Omental fat pad (tissue), 4 donors: ENCODE results near the gene EVX2. TPM values are rescaled to one million over a fixed set of nuclear protein-coding genes. Genes with fewer than 3 reads are reported as not detected.

Source experiments
- ATAC-seq: fragments of 150-250 bp; one replicate; pipeline ENCODE4 v1.9.1; 2016; ENCODE audit warnings: mild to moderate bottlenecking, moderate library complexity; ENCODE audit not compliant: low FRiP score
- DNase-seq: peaks from one replicate; pipeline ENCODE4 v3.0.0-alpha.2; 2019; ENCODE audit warnings: low spot score
- total RNA-seq, 4 donors: library from RNA; depleted of rRNA; stranded (reverse); fragments of >200 nt; gene quantifications; one replicate each; pipeline ENCODE4 v1.1.0, GENCODE V29; 2016
- TF ChIP-seq, protein P1 (sequence below), 3 donors: fragments of 450-650 bp; IDR thresholded peaks; one replicate each; pipeline ENCODE4 v1.5.1; 2016 to 2017; ENCODE audit warnings: antibody characterized with exemption in 3 of 3, mild to moderate bottlenecking in 3 of 3, moderate library complexity in 2 of 3

The EVX2 gene
- total RNA-seq, 4 donors from 2014 or later = not detected

DNA sequence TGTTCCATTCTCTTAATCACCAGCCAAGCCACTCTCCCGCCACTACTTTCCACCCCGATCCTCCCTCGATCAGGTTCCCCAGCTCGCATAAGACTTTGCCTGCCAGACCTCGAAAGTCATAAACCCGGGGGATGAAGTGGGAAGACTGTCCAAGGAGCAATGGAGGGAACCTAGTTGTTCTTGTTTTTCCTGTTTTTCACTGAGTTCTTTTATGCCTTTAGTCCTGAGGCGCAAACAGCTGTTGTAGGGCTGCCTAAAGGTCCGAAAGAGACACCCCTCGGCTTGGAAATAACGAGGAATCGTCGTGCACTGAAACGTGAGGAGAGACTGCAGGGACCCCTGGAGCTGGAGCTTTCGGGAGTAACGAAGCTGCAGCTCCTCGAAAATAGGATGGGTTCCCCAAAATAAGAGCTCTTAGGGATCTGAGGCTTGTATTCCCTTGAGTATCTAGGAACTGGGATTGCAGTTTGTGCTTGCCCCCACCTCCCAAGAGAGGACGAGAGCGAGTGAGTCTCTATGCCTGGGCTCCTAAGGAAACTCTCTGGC lies 14.1 kb upstream of the EVX2 start:
- no peak for DNase-seq
- TF ChIP-seq, protein P1, sequence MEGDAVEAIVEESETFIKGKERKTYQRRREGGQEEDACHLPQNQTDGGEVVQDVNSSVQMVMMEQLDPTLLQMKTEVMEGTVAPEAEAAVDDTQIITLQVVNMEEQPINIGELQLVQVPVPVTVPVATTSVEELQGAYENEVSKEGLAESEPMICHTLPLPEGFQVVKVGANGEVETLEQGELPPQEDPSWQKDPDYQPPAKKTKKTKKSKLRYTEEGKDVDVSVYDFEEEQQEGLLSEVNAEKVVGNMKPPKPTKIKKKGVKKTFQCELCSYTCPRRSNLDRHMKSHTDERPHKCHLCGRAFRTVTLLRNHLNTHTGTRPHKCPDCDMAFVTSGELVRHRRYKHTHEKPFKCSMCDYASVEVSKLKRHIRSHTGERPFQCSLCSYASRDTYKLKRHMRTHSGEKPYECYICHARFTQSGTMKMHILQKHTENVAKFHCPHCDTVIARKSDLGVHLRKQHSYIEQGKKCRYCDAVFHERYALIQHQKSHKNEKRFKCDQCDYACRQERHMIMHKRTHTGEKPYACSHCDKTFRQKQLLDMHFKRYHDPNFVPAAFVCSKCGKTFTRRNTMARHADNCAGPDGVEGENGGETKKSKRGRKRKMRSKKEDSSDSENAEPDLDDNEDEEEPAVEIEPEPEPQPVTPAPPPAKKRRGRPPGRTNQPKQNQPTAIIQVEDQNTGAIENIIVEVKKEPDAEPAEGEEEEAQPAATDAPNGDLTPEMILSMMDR (IDR thresholded peaks at IDR 0.05) = no peak
- ATAC-seq = no peak

DNA sequence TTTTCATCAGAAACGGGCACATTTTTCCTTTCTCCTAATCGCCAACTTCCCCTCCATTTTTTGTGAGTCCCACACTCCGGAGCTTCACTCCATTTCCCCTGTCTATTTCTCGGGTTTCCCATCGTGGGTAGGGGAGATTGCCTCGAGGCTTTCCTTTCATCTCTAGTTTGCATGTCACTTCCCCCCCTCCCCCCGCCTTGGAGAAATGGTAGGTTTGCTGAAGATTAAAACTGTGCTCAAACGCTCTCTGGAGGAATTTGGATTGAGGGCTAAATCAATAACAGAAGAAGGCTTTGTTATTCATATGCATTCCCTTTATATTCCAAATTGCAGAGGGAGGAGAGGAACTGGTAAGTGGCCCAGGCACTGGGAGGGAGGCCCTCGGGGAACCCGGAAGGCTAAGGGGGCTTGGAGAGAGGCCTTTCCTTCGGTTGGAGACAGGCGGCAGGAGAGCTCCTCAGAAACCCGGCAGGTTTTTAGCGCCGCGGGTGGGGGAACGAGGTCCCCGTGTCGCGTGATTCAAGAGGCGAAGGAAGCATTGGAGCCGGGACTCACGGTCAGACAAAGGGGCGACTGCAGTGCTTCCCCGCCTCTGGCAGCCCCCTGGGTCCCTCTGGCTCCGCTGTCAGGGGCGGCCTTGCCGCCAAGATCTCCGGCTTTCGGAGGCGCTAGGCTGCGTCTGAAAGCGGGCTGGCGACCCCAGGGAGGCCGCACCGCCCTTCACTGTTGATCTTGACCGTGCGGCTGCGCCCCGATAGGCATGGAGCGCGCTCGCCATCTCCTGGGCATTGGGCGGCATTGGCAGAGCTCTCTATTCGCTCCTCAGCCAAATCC lies 13.4 kb upstream of the EVX2 start:
- no peak for DNase-seq
- TF ChIP-seq, protein P1 (IDR thresholded peaks at IDR 0.05) = no peak

DNA sequence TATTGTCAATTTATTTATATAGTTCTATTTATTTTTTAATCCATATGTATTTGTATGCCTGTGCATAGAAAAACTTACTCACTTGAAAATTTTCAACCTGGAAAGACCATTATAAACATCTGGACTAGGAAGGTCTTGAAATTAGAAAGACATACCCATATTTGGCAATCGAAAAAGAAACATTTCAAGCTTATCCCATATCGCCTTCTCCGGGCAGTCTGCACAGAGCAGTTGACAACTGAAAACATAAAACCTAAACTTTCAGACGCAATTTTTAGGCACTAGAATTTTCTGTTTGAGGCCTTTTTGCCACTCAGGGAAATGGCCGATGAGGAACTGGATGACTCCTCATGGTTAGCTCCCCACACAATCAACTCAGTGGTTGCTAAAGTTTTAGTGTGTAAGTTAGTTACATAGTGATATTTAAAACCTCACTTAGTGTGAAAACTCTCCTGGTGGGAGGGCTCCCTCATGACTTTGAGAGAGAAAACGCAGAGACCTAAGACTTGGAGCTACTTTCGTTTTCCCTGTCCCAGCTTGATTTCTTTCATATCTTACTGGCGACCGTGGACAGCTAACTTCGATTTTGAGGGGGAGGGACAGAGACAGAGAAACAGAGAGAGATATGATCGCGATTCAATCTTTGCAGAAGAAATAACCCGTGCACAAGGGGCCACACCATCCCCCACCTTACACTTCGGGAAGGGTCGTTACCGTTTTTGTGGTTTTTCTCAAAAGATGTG lies 12.7 kb upstream of the EVX2 start:
- DNase-seq (no peak), ATAC-seq (no peak)
- TF ChIP-seq, protein P1 (IDR thresholded peaks at IDR 0.05) = no peak

More for the DNA sequence above, 13.4 kb upstream of the EVX2 start:
- ATAC-seq = peak; percentile 82

DNA sequence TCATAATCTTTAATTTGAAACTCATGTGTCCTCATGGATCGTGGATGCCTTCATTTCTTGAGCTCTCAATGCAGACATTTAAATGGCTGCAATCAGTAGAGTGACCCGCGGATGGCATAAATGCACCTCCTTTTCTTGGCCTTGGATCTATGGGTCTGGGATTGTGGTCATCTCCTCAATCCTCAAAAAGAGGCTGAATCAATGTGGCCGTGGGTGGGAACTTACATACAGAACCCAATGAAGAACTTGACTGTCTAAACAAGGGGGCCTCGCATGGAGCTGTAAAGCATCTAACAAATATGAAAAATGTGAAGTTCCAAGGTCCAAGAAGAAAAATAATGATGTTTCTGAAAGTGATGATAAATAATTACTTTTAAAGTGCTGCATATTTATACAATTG lies 11.7 kb upstream of the EVX2 start:
- TF ChIP-seq, protein P1 (IDR thresholded peaks at IDR 0.05) = no peak
- ATAC-seq (no peak), DNase-seq (no peak)

DNA sequence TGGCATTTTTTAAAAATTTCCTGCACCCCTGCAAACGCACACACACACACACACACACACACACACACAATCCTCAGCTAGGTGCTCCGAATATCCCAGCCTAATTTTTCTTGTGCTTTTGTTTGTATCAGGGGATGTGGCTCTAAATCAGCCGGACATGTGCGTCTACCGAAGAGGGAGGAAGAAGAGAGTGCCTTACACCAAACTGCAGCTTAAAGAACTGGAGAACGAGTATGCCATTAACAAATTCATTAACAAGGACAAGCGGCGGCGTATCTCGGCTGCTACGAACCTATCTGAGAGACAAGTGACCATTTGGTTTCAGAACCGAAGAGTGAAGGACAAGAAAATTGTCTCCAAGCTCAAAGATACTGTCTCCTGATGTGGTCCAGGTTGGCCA lies 10.6 kb upstream of the EVX2 start:
- ATAC-seq (no peak), DNase-seq (no peak)
- TF ChIP-seq, protein P1 (IDR thresholded peaks at IDR 0.05) = no peak

DNA sequence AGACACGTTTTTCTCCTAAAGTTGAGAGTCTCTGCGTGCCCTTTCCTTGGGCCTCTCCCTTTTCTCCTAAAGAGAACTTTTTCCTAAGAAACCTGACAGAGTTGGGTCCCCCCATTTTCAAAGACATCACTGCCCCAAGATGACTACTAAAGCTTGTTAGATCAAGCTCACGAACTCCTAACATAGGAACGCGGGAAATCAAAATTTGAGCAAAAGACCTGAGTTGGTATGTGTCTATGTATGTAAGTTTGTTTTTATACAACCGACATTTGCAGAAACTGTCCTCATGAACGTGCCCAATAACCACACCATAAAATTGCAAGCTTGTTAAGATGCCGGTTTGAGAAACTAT lies 10.1 kb upstream of the EVX2 start:
- TF ChIP-seq, protein P1 (IDR thresholded peaks at IDR 0.05) = no peak
- DNase-seq (no peak), ATAC-seq (no peak)
